Memory B cell (primary cell): Measurements from ENCODE around the gene SLC8B1.
A peak's percentile ranks its signal among the peaks of the same experiment; 100 is the strongest.

Source experiments
- ATAC-seq: fragments of 150-1000 bp; cut with Tn5 transposase; 2 replicates; pipeline ENCODE4 v1.10.0; 2021; ENCODE audit warnings: low read depth, mild to moderate bottlenecking, moderate library complexity
- DNase-seq, 2 donors: peaks; one replicate each; pipeline ENCODE4 v3.0.0; 2022; ENCODE audit warnings: low spot score in 2 of 2
- H3K27ac Mint-ChIP-seq: one replicate; pipeline ENCODE4 v1.8.0; 2022; ENCODE audit warnings: mild to moderate bottlenecking, moderate library complexity, mixed read lengths
- H3K27me3 Mint-ChIP-seq: one replicate; pipeline ENCODE4 v1.8.0; 2022; ENCODE audit warnings: mixed read lengths
- H3K36me3 Mint-ChIP-seq: one replicate; pipeline ENCODE4 v1.8.0; 2022; ENCODE audit warnings: mild to moderate bottlenecking, mixed read lengths
- H3K4me1 Mint-ChIP-seq: one replicate; pipeline ENCODE4 v1.8.0; 2022; ENCODE audit warnings: mixed read lengths
- H3K4me3 Mint-ChIP-seq: one replicate; pipeline ENCODE4 v1.8.0; 2022; ENCODE audit warnings: mild to moderate bottlenecking, moderate library complexity, mixed read lengths
- H3K9me3 Mint-ChIP-seq: one replicate; pipeline ENCODE4 v1.8.0; 2022; ENCODE audit warnings: mixed read lengths

The SLC8B1 gene

DNA sequence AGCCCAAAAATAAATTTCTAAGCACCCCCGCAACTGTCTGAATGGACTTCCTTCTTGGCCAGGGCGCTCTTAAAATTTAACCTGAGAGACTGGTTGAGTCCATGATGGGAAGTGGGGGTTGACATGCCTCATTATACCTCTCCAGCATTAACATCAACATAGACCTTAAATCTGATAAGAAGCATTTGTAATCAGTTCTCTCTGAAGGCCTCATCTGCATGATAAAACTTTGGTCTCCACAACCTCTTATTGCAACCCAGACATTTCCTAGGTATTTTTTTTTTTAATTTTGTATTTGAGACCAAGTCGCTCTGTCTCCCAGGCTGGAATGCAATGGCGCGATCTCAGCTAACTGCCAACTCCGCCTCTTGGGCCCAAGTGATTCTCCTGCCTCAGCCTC, 10.4 kb upstream of the SLC8B1 start:
- DNase-seq (no peak), ATAC-seq (no peak)
- H3K27ac Mint-ChIP-seq, result no peak overlapping the region
- H3K36me3 Mint-ChIP-seq, result no peaks in the 10 kb centered on the region
- no peaks in the 10 kb centered on the region for H3K9me3 Mint-ChIP-seq
- H3K4me3 Mint-ChIP-seq, result no peak overlapping the region
- H3K27me3 Mint-ChIP-seq, result peaks cover 4% of the 10 kb centered on the region
- peaks cover 9% of the 10 kb centered on the region for H3K4me1 Mint-ChIP-seq

DNA sequence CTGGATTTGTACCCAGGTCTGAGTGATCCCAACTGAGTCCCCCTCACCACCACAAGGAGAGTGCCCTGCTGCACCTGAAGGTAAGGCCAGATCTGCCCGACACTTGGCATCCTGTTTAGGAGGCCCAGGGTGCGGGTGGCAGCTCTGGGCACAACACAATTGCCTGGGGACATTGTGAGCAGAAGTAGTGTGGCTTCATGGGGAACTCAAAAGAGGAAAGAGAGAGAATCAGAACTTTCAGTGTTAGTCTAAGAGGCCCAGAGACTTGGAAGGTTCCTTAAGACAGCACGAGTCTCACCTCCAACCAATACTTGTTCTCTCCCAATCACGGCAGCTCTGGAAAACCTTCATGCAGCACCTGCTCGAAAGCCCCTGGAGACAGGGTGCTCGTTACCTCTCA, 6.6 kb upstream of the SLC8B1 start:
- Mint-ChIP-seq H3K4me3 (no peak overlapping the region), H3K9me3 (no peaks in the 10 kb centered on the region), H3K36me3 (no peaks in the 10 kb centered on the region), H3K27me3 (no peaks in the 10 kb centered on the region), H3K4me1 (peaks cover 9% of the 10 kb centered on the region), H3K27ac (no peak overlapping the region)
- DNase-seq, result no peak
- peak; percentile 72 for ATAC-seq

DNA sequence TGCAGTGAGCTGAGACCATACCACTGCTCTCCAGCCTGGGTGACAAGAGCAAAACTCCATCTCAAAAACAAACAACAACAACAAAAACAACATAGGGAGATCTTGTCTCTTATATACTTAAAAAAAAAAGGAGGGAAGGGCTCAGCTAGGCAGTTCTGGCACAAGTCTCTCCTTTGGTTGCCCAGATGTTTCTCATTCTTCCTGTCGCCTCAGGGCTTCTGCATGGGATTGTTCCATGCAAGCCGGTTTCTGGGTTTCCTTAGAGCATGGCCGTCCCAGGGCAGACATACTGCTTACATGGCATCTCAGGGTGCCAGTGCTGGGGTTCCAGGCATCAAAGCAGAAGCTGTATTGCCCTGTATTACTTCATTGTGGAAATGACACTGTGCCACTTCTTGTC, 5.2 kb upstream of the SLC8B1 start:
- ATAC-seq (no peak), DNase-seq (no peak)
- Mint-ChIP-seq H3K36me3 (no peaks in the 10 kb centered on the region), H3K27ac (no peak overlapping the region), H3K4me1 (peaks cover 9% of the 10 kb centered on the region), H3K9me3 (no peaks in the 10 kb centered on the region), H3K27me3 (no peaks in the 10 kb centered on the region), H3K4me3 (no peak overlapping the region)

DNA sequence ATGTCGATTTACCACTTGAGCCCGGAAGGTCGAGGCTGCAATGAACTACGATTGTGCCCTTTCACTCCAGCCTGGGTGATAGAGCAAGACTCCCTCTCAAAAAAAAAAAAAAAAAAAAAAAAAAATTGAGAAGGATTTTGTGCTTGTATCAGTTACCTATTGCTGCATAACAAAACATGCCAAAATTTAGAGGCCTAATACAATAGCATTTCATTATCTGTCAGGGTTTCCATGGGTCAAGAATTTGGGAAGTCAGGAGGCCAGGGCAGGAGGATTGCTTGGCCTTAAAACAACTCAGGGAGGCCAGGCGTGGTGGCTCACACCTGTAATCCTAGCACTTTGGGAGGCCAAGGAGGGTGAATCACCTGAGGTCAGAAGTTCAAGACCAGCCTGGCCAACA, 4.6 kb upstream of the SLC8B1 start:
- Mint-ChIP-seq H3K27me3 (no peaks in the 10 kb centered on the region), H3K9me3 (no peaks in the 10 kb centered on the region), H3K36me3 (no peaks in the 10 kb centered on the region), H3K4me3 (no peak overlapping the region), H3K4me1 (peaks cover 10% of the 10 kb centered on the region), H3K27ac (no peak overlapping the region)
- ATAC-seq (no peak), DNase-seq (no peak)

DNA sequence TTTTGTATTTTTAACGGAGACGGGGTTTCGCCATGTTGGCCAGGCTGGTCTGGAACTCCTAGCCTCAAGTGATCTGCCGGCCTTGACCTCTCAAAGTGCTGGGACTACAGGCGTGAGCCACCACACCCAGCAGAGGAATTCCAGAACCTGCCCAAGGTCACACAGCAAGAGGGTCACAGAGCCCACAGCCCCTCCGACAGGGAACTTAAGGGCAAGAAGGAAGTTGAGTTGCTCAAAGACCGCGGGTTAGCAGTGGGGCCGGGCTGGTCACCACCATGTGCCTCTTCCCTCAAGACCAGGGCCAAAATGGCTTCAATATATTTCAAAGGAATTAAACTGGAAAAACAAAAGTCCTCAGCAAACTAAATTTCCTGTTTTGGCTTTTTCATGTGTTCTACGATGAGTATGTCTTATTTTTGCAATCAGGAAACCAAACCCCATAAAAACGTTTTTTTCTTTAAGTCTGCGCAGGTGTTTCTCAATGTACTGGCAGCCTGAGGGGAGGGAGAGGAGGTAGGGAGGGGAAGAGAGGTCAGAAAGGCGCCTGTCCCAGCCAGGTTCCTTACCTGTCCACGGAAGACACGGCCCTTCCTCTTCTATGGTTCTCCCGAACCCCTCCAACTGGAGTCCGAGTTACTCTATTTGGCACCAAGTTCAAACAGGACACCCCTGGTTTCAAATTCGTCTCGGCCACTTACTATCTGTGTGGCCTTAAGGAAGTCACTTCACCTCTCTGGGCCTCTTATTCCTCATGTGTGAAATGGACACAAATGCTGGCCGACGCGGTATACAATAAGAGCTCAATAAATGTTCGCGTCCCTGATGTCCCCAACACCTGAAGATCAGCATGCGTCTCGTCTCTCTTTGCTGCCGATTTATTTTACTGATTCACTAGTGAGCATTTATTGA, 778 bp downstream of the SLC8B1 start:
- ATAC-seq, result no peak
- H3K36me3 Mint-ChIP-seq, result peaks cover 2% of the 10 kb centered on the region
- DNase-seq, result no peak
- H3K27me3 Mint-ChIP-seq, result no peaks in the 10 kb centered on the region
- H3K27ac Mint-ChIP-seq, result peak overlapping the region; percentile 28
- peak overlapping the region; percentile 92 for H3K4me3 Mint-ChIP-seq
- H3K4me1 Mint-ChIP-seq, result peaks cover 10% of the 10 kb centered on the region
- H3K9me3 Mint-ChIP-seq, result no peaks in the 10 kb centered on the region

DNA sequence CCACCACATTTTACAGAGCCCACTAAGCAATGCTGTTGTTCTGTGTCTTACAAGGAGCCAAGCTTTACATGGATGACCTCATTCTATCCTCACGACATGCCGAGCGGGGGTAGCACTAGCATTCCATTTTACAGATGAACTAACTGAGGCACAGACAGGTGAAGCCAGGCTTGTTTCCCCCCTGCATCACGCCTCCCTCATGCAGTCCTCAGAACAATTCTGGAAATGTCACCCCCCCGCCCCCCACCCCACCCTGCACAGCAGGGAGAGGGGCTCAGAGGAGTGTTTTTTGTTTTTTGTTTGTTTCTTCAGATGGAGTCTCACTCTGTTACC, 1.5 kb downstream of the SLC8B1 start:
- Mint-ChIP-seq H3K9me3 (no peaks in the 10 kb centered on the region), H3K27ac (no peak overlapping the region), H3K27me3 (no peaks in the 10 kb centered on the region), H3K4me3 (no peak overlapping the region), H3K36me3 (peaks cover 2% of the 10 kb centered on the region), H3K4me1 (peaks cover 10% of the 10 kb centered on the region)
- no peak for ATAC-seq
- no peak for DNase-seq

DNA sequence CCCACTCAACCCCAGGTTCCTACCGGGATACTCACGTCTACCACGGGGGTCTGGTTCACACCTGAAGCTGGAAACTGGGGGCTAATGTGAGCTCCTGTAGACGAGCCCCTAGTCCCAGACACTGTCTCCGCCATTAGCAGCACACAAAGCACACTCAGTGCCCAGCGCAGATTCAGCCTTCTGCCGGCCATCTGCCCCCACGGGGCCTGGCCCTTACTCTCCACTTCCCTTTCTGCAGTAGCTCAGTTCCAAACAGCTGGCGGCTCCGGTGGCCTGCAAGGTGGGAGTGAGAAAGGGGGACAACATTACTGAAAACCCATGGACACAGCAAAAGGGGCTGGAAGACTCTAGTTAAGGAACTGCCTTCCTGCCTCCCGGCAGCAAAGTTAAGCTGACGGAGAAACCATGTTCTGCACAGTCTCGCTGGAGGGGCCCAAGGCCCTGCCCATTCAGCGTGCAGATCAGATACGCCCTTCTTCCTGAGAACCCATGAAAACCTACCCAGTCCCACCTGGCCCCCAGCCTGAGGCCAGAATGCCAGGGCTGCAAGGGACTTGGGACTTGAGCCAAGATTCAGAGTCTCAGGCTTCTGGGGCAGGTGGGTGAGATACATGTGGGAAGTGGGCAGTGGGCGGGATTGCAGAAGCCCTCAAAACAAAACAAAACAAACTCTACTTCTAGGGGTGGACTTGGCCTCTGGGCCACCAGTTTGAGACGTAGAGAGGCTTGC, 2.1 kb downstream of the SLC8B1 start:
- DNase-seq (no peak), ATAC-seq (no peak)
- Mint-ChIP-seq H3K4me3 (no peak overlapping the region), H3K27me3 (no peaks in the 10 kb centered on the region), H3K36me3 (peaks cover 5% of the 10 kb centered on the region), H3K9me3 (no peaks in the 10 kb centered on the region), H3K4me1 (peaks cover 12% of the 10 kb centered on the region), H3K27ac (no peak overlapping the region)

DNA sequence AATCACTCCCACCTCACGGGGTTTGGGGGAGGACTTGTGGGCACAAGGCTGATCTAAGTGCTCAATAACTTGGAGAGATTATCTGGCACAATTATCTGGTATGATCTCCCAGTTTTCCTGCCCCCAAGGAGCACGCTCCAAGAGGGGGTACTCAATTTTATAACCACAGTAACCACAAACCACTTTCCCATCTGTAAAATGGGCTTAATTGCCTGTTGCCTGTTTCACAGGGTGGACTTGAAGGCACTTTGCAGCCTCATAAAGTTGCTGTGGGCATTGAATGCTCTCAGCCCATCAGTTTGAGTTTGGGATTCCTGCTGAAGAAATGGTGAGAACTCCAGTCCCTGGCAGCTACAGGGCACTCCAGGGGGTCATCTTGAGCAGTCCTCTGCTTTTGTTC, 4.4 kb downstream of the SLC8B1 start:
- Mint-ChIP-seq H3K27ac (no peak overlapping the region), H3K9me3 (no peaks in the 10 kb centered on the region)
- ATAC-seq, result no peak

DNA sequence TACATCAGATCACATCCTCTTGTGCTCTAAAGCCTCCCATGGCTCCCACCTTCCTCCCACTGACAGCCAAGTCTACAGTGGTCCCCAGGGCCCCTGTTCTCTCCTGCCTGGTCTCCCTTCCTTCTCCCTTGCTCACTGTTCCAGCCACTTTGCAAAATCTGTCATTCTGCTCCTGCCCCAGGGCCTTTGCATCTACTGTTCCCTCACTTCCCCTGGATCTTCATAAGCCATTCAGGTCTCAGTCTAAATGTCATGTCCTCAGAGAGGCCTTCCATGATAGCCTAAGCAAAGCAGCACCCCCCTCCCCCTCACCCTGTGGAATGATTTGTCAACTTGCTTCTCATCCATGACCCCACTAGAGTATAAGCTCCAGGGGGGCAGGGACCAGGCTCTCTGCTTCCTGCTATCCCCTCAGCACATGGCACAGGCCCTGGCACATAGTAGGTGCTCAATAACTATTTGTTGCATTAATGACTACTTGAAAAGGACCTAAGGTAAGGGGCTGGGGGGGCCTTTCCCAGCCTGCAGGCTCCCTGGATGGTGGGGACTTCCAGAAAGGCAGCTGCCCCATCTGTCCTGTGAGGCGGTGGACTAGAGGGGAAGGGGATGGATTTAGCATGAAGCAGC, 5.0 kb downstream of the SLC8B1 start:
- no peak for DNase-seq
- peaks cover 8% of the 10 kb centered on the region for H3K36me3 Mint-ChIP-seq
- H3K27me3 Mint-ChIP-seq, result no peaks in the 10 kb centered on the region
- ATAC-seq, result no peak
- peaks cover 14% of the 10 kb centered on the region for H3K4me1 Mint-ChIP-seq
- no peak overlapping the region for H3K4me3 Mint-ChIP-seq
- no peak overlapping the region for H3K27ac Mint-ChIP-seq
- no peaks in the 10 kb centered on the region for H3K9me3 Mint-ChIP-seq

More for the DNA sequence above, 4.4 kb downstream of the SLC8B1 start:
- Mint-ChIP-seq H3K27me3 (no peaks in the 10 kb centered on the region), H3K36me3 (peaks cover 7% of the 10 kb centered on the region), H3K4me1 (peaks cover 12% of the 10 kb centered on the region), H3K4me3 (no peak overlapping the region)
- no peak for DNase-seq

DNA sequence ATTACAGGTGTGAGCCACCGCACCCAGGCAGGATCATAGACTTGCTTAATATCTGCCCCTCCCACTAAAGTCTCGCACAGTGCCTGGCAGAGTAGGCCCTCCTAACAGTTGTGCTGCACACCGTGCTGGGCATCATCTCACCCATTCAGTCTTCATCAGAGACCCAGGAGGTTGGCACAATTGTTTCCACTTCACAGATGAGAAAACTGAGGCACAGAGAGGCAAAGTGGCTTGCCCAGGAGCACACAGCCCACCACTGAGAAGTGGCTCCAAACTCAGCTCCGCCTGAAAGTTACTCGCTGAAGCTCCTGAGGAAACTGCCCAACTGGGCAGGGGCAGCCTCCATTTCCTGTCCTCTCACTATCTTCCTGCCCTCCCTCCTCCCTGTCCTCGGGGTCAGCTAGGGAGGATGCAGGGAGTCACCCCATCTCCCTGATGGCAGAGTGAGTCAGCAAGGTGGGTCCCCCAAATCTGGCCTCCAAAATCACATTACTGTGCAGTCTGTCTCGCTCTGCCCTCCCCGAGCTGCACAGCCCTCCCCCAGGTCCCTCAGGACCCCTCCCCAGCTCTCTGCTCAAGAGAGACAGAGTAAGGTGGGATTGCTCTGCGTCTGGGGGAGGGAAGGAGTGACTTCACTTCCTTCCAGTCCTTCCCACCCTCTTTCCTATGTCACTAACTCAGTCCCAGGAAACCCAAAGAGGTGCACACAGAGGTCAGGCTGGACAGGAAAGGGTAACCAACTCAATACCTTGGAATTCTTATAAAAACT, 5.7 kb downstream of the SLC8B1 start:
- Mint-ChIP-seq H3K36me3 (peaks cover 9% of the 10 kb centered on the region), H3K4me1 (peaks cover 13% of the 10 kb centered on the region), H3K27me3 (no peaks in the 10 kb centered on the region), H3K9me3 (no peaks in the 10 kb centered on the region), H3K27ac (no peak overlapping the region), H3K4me3 (no peak overlapping the region)
- no peak for DNase-seq
- no peak for ATAC-seq

DNA sequence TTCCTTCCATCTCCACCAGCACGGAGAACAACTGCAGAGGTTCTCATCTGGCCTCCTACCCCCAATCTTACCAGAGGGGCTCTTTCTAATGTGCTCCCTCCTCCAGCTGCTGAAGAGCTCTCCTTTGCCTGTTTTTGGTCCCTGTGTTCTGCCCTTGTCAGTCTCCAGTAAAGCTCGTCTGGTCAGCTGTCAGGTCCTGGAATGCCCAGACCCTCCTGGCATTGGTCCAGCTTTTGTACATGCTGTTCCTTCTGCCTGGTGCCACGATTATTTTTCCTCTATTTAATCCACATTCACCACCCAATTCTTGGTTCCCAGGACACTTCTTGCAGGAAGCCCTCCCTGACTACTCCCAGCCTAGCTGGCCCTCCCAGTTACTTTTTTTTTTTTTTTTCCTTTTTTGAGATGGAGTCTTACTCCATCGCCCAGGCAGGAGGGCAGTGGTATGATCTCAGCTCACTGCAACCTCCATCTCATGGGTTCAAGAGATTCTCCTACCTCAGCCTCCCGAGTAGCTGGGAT, 6.5 kb downstream of the SLC8B1 start:
- Mint-ChIP-seq H3K27me3 (no peaks in the 10 kb centered on the region), H3K9me3 (no peaks in the 10 kb centered on the region), H3K4me3 (no peak overlapping the region), H3K27ac (no peak overlapping the region), H3K36me3 (peaks cover 11% of the 10 kb centered on the region), H3K4me1 (peaks cover 13% of the 10 kb centered on the region)
- no peak for ATAC-seq
- no peak for DNase-seq

DNA sequence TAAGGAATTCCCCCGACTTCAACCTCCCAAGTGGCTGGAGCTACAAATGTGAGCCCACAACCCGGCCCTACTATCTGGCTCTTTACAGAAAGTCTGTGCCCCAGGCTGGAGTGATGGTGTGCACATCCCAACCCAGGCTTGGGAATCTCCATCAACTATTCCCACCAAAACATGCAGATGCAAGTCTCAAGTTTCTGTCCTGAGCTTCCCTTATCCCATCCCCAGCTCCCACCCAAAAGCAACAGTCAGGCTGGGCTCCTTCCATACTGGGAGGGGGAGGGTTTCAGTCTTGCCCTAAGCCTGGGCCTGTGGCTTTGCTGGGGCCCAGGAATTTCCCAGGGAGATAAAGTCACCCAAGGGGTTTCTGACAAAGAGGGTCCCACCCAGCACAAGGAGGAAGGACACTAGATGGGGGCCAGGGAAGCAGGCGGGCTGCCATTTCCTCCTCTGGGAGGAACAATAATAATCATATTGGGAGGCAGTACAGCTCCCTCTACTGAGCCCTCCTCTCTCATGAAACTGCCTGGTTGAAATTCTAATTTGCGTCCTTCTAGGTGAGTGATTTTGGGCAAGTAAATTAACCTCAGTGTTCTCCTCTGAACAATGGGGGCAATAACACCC, 8.0 kb downstream of the SLC8B1 start:
- H3K27ac Mint-ChIP-seq, result no peak overlapping the region

DNA sequence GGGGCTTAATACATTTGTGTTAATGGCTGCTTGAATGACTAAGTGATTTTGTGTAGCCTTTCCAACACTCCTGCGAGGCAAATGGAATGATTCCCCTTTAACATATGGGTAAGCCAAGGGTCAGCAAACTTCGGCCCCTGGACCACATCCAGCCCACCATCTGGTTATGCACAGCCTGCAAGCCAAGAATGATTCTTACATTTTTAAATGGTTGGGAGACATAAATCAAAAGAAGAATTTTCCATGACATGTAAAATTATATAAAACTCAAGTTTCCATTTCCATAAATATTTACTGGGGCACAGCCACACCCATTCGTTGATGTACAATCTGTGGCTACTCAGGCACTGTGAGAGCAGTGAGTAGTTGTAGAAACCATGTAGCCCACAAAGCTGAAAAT, 9.0 kb downstream of the SLC8B1 start:
- Mint-ChIP-seq H3K36me3 (peaks cover 20% of the 10 kb centered on the region), H3K27me3 (no peaks in the 10 kb centered on the region), H3K4me3 (no peak overlapping the region), H3K4me1 (peaks cover 8% of the 10 kb centered on the region), H3K27ac (no peak overlapping the region), H3K9me3 (no peaks in the 10 kb centered on the region)
- ATAC-seq (no peak), DNase-seq (no peak)

More for the DNA sequence above, 8.0 kb downstream of the SLC8B1 start:
- ATAC-seq, result no peak
- no peaks in the 10 kb centered on the region for H3K27me3 Mint-ChIP-seq
- H3K4me3 Mint-ChIP-seq, result no peak overlapping the region
- H3K4me1 Mint-ChIP-seq, result peaks cover 10% of the 10 kb centered on the region
- DNase-seq, result no peak
- H3K36me3 Mint-ChIP-seq, result peaks cover 17% of the 10 kb centered on the region
- no peaks in the 10 kb centered on the region for H3K9me3 Mint-ChIP-seq
